ENCODE data around the gene CDHR5.

CDHR5 gene

GRCh38 chr11:595400-595799 is 29.4 kb downstream of the CDHR5 start:
- Histone ChIP-seq H3K36me3 (ENCODE audit: insufficient read depth, low read length) (peaks cover 96% of the 10 kb centered on the region), H3K9me3 (ENCODE audit: insufficient read depth, low read length, severe bottlenecking) (no peaks in the 10 kb centered on the region), H3K4me1 (ENCODE audit: insufficient read depth, low read length) (no peaks in the 10 kb centered on the region), H4K20me1 (ENCODE audit: insufficient read depth, low read length) (peaks cover 51% of the 10 kb centered on the region), H3K27me3 (ENCODE audit: insufficient read depth, low read length, poor library complexity) (no peaks in the 10 kb centered on the region), H3K79me2 (ENCODE audit: insufficient read depth, low read length) (peaks cover 43% of the 10 kb centered on the region), H3K9ac (ENCODE audit: low read depth, low read length) (no peak overlapping the region), H3K4me3 (ENCODE audit: low read depth in 1 of 2, low read length in 2 of 2) (no peak overlapping the region), H3K4me2 (ENCODE audit: insufficient read depth, low read length) (no peak overlapping the region), H3K27ac (ENCODE audit: low read length) (no peak overlapping the region), H2AFZ (ENCODE audit: low read depth, low read length) (no peak overlapping the region)
- no peak for ATAC-seq (ENCODE audit: insufficient read depth, low read depth)
- TF ChIP-seq CTCF (IDR thresholded peaks at IDR 0.05; ENCODE audit: borderline replicate concordance, extremely low read depth, low read length, poor library complexity, severe bottlenecking), result no peak
- TF ChIP-seq EZH2 (IDR thresholded peaks at IDR 0.05; ENCODE audit: borderline replicate concordance, low read depth, low read length, severe bottlenecking), result no peak
- DNase-seq, result no peak

- H3K4me2 ChIP-seq (ENCODE audit: insufficient read depth, low read length), result no peak overlapping the region
- no peak overlapping the region for H3K4me3 ChIP-seq (ENCODE audit: low read depth in 1 of 2, low read length in 2 of 2)
- no peaks in the 10 kb centered on the region for H3K4me1 ChIP-seq (ENCODE audit: insufficient read depth, low read length)
- no peak overlapping the region for H3K27ac ChIP-seq (ENCODE audit: low read length)
- H4K20me1 ChIP-seq (ENCODE audit: insufficient read depth, low read length), result peaks cover 60% of the 10 kb centered on the region
- peaks cover 59% of the 10 kb centered on the region for H3K79me2 ChIP-seq (ENCODE audit: insufficient read depth, low read length)
- ATAC-seq (ENCODE audit: insufficient read depth, low read depth), result no peak
- no peaks in the 10 kb centered on the region for H3K9me3 ChIP-seq (ENCODE audit: insufficient read depth, low read length, severe bottlenecking)
- H3K36me3 ChIP-seq (ENCODE audit: insufficient read depth, low read length), result peaks cover 98% of the 10 kb centered on the region
- DNase-seq, result no peak
- no peak for TF ChIP-seq CTCF (IDR thresholded peaks at IDR 0.05; ENCODE audit: borderline replicate concordance, extremely low read depth, low read length, poor library complexity, severe bottlenecking)
- no peak for TF ChIP-seq EZH2 (IDR thresholded peaks at IDR 0.05; ENCODE audit: borderline replicate concordance, low read depth, low read length, severe bottlenecking)
- no peak overlapping the region for H2AFZ ChIP-seq (ENCODE audit: low read depth, low read length)
- H3K27me3 ChIP-seq (ENCODE audit: insufficient read depth, low read length, poor library complexity), result no peaks in the 10 kb centered on the region
- H3K9ac ChIP-seq (ENCODE audit: low read depth, low read length), result no peak overlapping the region
Observed at GRCh38 chr11:593347-593746, 31.4 kb downstream of the CDHR5 start.

GRCh38 chr11:592918-593317 is 31.8 kb downstream of the CDHR5 start:
- no peaks in the 10 kb centered on the region for H3K27me3 ChIP-seq (ENCODE audit: insufficient read depth, low read length, poor library complexity)
- TF ChIP-seq EZH2 (IDR thresholded peaks at IDR 0.05; ENCODE audit: borderline replicate concordance, low read depth, low read length, severe bottlenecking) (no peak), CTCF (IDR thresholded peaks at IDR 0.05; ENCODE audit: borderline replicate concordance, extremely low read depth, low read length, poor library complexity, severe bottlenecking) (no peak)
- H3K4me2 ChIP-seq (ENCODE audit: insufficient read depth, low read length), result no peak overlapping the region
- no peak overlapping the region for H3K9ac ChIP-seq (ENCODE audit: low read depth, low read length)
- DNase-seq (no peak), ATAC-seq (ENCODE audit: insufficient read depth, low read depth) (no peak)
- no peak overlapping the region for H3K27ac ChIP-seq (ENCODE audit: low read length)
- no peak overlapping the region for H2AFZ ChIP-seq (ENCODE audit: low read depth, low read length)
- H3K4me1 ChIP-seq (ENCODE audit: insufficient read depth, low read length), result no peaks in the 10 kb centered on the region
- H3K36me3 ChIP-seq (ENCODE audit: insufficient read depth, low read length), result peaks cover 98% of the 10 kb centered on the region
- H3K9me3 ChIP-seq (ENCODE audit: insufficient read depth, low read length, severe bottlenecking), result no peaks in the 10 kb centered on the region
- peaks cover 58% of the 10 kb centered on the region for H4K20me1 ChIP-seq (ENCODE audit: insufficient read depth, low read length)
- peaks cover 59% of the 10 kb centered on the region for H3K79me2 ChIP-seq (ENCODE audit: insufficient read depth, low read length)
- H3K4me3 ChIP-seq (ENCODE audit: low read depth in 1 of 2, low read length in 2 of 2), result no peak overlapping the region

- Histone ChIP-seq H3K36me3 (ENCODE audit: insufficient read depth, low read length) (peaks cover 98% of the 10 kb centered on the region), H2AFZ (ENCODE audit: low read depth, low read length) (no peak overlapping the region), H4K20me1 (ENCODE audit: insufficient read depth, low read length) (peaks cover 58% of the 10 kb centered on the region), H3K9ac (ENCODE audit: low read depth, low read length) (no peak overlapping the region), H3K4me2 (ENCODE audit: insufficient read depth, low read length) (no peak overlapping the region), H3K4me1 (ENCODE audit: insufficient read depth, low read length) (no peaks in the 10 kb centered on the region), H3K79me2 (ENCODE audit: insufficient read depth, low read length) (peaks cover 59% of the 10 kb centered on the region), H3K4me3 (ENCODE audit: low read depth in 1 of 2, low read length in 2 of 2) (no peak overlapping the region), H3K27ac (ENCODE audit: low read length) (no peak overlapping the region), H3K27me3 (ENCODE audit: insufficient read depth, low read length, poor library complexity) (no peaks in the 10 kb centered on the region), H3K9me3 (ENCODE audit: insufficient read depth, low read length, severe bottlenecking) (no peaks in the 10 kb centered on the region)
- TF ChIP-seq EZH2 (IDR thresholded peaks at IDR 0.05; ENCODE audit: borderline replicate concordance, low read depth, low read length, severe bottlenecking), result no peak
- TF ChIP-seq CTCF (IDR thresholded peaks at IDR 0.05; ENCODE audit: borderline replicate concordance, extremely low read depth, low read length, poor library complexity, severe bottlenecking), result no peak
- DNase-seq (no peak), ATAC-seq (ENCODE audit: insufficient read depth, low read depth) (no peak)
Observed at GRCh38 chr11:592501-592900, 32.3 kb downstream of the CDHR5 start.
